GM12892 (cell line): ENCODE measurements around the gene TBC1D22A.

ENCODE experiments used
- POLR2A ChIP-seq: IDR thresholded peaks from 2 replicates; pipeline ENCODE4 v1.6.1; 2011; ENCODE audit warnings: low read depth, low read length, control low read depth
- POLR2AphosphoS5 ChIP-seq: IDR thresholded peaks from 2 replicates; pipeline ENCODE4 v1.6.1; 2011; ENCODE audit warnings: low read depth, low read length, control low read depth

- TF ChIP-seq POLR2AphosphoS5 (no peak), POLR2A (no peak)
These were observed 174.0 kb downstream of the TBC1D22A start for GRCh38 chr22:46936378-46936903.
